Mucosa of descending colon (tissue), 3 donors: ENCODE results near the gene GRB10. TPM values are rescaled to one million over a fixed set of nuclear protein-coding genes. Genes with fewer than 3 reads are reported as not detected.
"Not testable (repeated sequence)": the region's sequence is repeated elsewhere in the genome, so short reads cannot be mapped to it uniquely, and the experiment has no call there.

Experiments used
- ATAC-seq: fragments of 200-7000 bp; cut with Tn5 transposase; one replicate; pipeline ENCODE4 v1.9.1; 2020; ENCODE audit warnings: mild to moderate bottlenecking, moderate library complexity
- DNase-seq, 3 donors: peaks; one replicate each; pipeline ENCODE4 v3.0.0-alpha.2; 2020
- H3K36me3 ChIP-seq: fragments of 200-600 bp; one replicate; pipeline ENCODE4 v1.8.0; 2021; ENCODE audit warnings: low read depth, mild to moderate bottlenecking
- H3K4me1 ChIP-seq: fragments of 200-600 bp; one replicate; pipeline ENCODE4 v1.8.0; 2021; ENCODE audit warnings: low read depth, mild to moderate bottlenecking
- H3K4me3 ChIP-seq: fragments of 200-600 bp; one replicate; pipeline ENCODE4 v1.8.0; 2021; ENCODE audit warnings: mild to moderate bottlenecking
- H3K9me3 ChIP-seq: fragments of 200-600 bp; one replicate; pipeline ENCODE4 v1.8.0; 2021; ENCODE audit warnings: mild to moderate bottlenecking
- intact Hi-C, 2 donors: fragments of 100-400 bp; cut with DNase I in 1 of 2; cut with micrococcal nuclease in 1 of 2; formaldehyde crosslinking; loops; one replicate each; pipeline versions ENCODE4 v1.11.0 to v1.11.1; 2022; cut with DNase I, micrococcal nuclease
- total RNA-seq, 3 donors: library from RNA; stranded (reverse); fragmentation: NEBNext Ultra II Directional in 2 of 3; extraction: Animal tissue kit (Norgen Biotek cat#: 25700) in 2 of 3; gene quantifications; one replicate each; pipeline versions ENCODE4 v1.2.1 to v1.2.4, GENCODE V29; 2021 to 2023
- TF ChIP-seq, protein P1 (sequence below): fragments of 200-600 bp; IDR thresholded peaks from one replicate; pipeline ENCODE4 v1.8.0; 2022; ENCODE audit warnings: antibody characterized with exemption, mild to moderate bottlenecking
- donor health status: DM: no; HTN: no; CAD: no; lungs with moderate emphysema.
- donor health status: DM: no; HTN: no; CAD: no.
- donor health status: DM: no; HTN: yes; CAD: no.

The GRB10 gene
- total RNA-seq, 3 donors from 2014 or later: 9.4 to 56.8 (median 13.0) TPM

- Histone ChIP-seq H3K36me3 (no peaks in the 10 kb centered on the region), H3K9me3 (peaks cover 18% of the 10 kb centered on the region), H3K4me3 (no peak overlapping the region), H3K4me1 (no peaks in the 10 kb centered on the region)
- DNase-seq: no peak
- ATAC-seq: no peak
- intact Hi-C loops: no loop called here
- TF ChIP-seq, protein P1, sequence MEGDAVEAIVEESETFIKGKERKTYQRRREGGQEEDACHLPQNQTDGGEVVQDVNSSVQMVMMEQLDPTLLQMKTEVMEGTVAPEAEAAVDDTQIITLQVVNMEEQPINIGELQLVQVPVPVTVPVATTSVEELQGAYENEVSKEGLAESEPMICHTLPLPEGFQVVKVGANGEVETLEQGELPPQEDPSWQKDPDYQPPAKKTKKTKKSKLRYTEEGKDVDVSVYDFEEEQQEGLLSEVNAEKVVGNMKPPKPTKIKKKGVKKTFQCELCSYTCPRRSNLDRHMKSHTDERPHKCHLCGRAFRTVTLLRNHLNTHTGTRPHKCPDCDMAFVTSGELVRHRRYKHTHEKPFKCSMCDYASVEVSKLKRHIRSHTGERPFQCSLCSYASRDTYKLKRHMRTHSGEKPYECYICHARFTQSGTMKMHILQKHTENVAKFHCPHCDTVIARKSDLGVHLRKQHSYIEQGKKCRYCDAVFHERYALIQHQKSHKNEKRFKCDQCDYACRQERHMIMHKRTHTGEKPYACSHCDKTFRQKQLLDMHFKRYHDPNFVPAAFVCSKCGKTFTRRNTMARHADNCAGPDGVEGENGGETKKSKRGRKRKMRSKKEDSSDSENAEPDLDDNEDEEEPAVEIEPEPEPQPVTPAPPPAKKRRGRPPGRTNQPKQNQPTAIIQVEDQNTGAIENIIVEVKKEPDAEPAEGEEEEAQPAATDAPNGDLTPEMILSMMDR: no peak
Observed at GRCh38 chr7:50584386-50584785, 198.3 kb downstream of the GRB10 start.

GRCh38 chr7:50583295-50583694 is 199.4 kb downstream of the GRB10 start:
- ATAC-seq, H3K4me3 ChIP-seq, DNase-seq, H3K4me1 ChIP-seq, H3K36me3 ChIP-seq, intact Hi-C loops: not testable (repeated sequence)
- H3K9me3 ChIP-seq: peaks cover 18% of the 10 kb centered on the region

GRCh38 chr7:50582271-50582670 is 200.4 kb downstream of the GRB10 start:
- ATAC-seq, H3K4me3 ChIP-seq, DNase-seq, H3K4me1 ChIP-seq, H3K36me3 ChIP-seq, intact Hi-C loops: not testable (repeated sequence)
- peaks cover 18% of the 10 kb centered on the region for H3K9me3 ChIP-seq

GRCh38 chr7:50580666-50581065 is 202.0 kb downstream of the GRB10 start:
- H3K4me3 ChIP-seq, ATAC-seq, DNase-seq, H3K36me3 ChIP-seq, H3K4me1 ChIP-seq, intact Hi-C loops: not testable (repeated sequence)
- H3K9me3 ChIP-seq: peaks cover 18% of the 10 kb centered on the region

GRCh38 chr7:50580057-50580456 is 202.6 kb downstream of the GRB10 start:
- H3K4me1 ChIP-seq: no peaks in the 10 kb centered on the region
- no peaks in the 10 kb centered on the region for H3K36me3 ChIP-seq
- no peak for DNase-seq
- TF ChIP-seq, protein P1: no peak
- ATAC-seq: no peak
- H3K4me3 ChIP-seq: no peak overlapping the region
- intact Hi-C loops: no loop called here
- peaks cover 18% of the 10 kb centered on the region for H3K9me3 ChIP-seq

DNA sequence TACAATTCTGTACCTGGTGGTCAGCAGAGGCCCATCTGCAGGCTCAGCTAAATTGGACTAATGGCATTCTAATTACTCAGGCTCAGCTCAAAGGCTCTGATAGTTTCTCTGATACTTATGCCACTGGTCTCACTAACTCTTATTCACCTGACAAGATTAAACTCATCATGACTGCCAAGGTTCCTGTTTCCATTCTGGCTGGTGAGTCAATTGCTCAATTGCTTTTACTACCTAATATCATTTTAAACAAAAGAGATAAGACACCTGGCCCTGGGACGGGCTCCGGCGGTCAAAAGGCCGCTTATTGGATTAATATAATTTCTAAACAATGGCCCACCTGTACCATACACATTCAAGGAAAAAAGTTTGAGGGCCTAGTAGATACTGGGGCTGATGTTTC is 204.6 kb downstream of the GRB10 start:
- ATAC-seq, DNase-seq: not testable (repeated sequence)

DNA sequence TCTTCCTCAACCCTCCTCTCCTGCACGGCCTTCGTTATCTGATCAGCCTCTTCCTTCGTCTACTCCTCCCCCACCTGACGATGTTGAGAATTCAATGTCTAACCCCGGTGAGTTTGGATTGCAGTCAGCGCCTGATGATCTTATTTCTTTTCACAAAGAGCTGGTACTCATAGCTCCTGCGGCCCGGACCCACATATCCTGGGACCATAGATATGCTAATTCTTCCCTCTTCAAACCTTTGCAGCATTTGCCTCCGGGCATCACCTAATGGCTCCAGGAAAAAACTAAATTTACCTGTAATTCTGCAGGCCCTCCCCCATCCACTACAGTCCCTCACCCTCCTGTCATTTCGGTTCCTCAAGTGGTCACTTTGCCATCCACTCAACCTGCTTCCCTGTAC is 205.1 kb downstream of the GRB10 start:
- TF ChIP-seq, protein P1: no peak
- intact Hi-C loops: no loop called here
- ATAC-seq: no peak

More for the DNA sequence above, 204.6 kb downstream of the GRB10 start:
- intact Hi-C loops, H3K36me3 ChIP-seq, H3K9me3 ChIP-seq, H3K4me1 ChIP-seq, H3K4me3 ChIP-seq: not testable (repeated sequence)

DNA sequence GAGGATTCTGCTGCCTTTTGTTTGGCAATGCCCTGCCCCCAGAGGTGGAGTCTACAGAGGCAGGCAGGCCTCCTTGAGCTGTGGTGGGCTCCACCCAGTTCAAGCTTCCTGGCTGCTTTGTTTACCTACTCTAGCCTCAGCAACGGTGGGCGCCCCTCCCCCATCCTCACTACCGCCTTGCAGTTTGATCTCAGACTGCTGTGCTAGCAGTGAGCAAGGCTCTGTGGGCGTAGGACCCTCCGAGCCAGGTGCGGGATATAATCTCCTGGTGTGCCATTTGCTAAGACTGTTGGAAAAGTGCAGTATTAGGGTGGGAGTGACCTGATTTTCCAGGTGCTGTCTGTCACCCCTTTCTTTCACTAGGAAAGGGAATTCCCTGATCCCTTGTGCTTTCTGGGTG is 206.3 kb downstream of the GRB10 start:
- H3K36me3 ChIP-seq, H3K4me3 ChIP-seq, DNase-seq, intact Hi-C loops, H3K4me1 ChIP-seq, ATAC-seq, H3K9me3 ChIP-seq: not testable (repeated sequence)

More for the DNA sequence above, 205.1 kb downstream of the GRB10 start:
- Histone ChIP-seq H3K9me3 (no peaks in the 10 kb centered on the region), H3K36me3 (no peaks in the 10 kb centered on the region), H3K4me3 (no peak overlapping the region), H3K4me1 (no peaks in the 10 kb centered on the region)
- DNase-seq: no peak
